Vagina (tissue), 2 donors: ENCODE measurements around the gene MYOC. TPM values are rescaled to one million over a fixed set of nuclear protein-coding genes. Genes with fewer than 3 reads are reported as not detected.
A peak's percentile ranks its signal among the peaks of the same experiment; 100 is the strongest.
"Not testable (repeated sequence)": the region's sequence is repeated elsewhere in the genome, so short reads cannot be mapped to it uniquely, and the experiment has no call there.

Experiments used
- DNase-seq, 2 donors: peaks; one replicate each; pipeline ENCODE4 v3.0.0-alpha.2; 2017; ENCODE audit errors: extremely low spot score in 2 of 2
- H3K27ac ChIP-seq: fragments of 200-600 bp; sonication (generic); one replicate; pipeline ENCODE4 v1.5.1; 2019
- H3K27me3 ChIP-seq: fragments of 200-600 bp; sonication (generic); one replicate; pipeline ENCODE4 v1.5.1; 2019
- H3K36me3 ChIP-seq, 2 donors: fragments of 200-600 bp; sonication (generic); one replicate each; pipeline ENCODE4 v1.5.1; 2017 to 2019
- H3K4me1 ChIP-seq: fragments of 200-600 bp; sonication (generic); one replicate; pipeline ENCODE4 v1.5.1; 2019
- H3K4me3 ChIP-seq, 2 donors: fragments of 200-600 bp; sonication (generic); 1 replicate in 1 of 2; 2 replicates in 1 of 2; pipeline ENCODE4 v1.5.1; 2016 to 2019
- H3K9me3 ChIP-seq: fragments of 200-600 bp; sonication (generic); one replicate; pipeline ENCODE4 v1.5.1; 2019
- POLR2A ChIP-seq, 2 donors: fragments of 450-650 bp; IDR thresholded peaks; one replicate each; pipeline ENCODE4 v1.6.1; 2017; ENCODE audit warnings: antibody characterized with exemption in 2 of 2, mild to moderate bottlenecking in 2 of 2, moderate library complexity in 2 of 2
- POLR2AphosphoS5 ChIP-seq, 2 donors: sonication (generic); formaldehyde crosslinking; IDR thresholded peaks; one replicate each; pipeline ENCODE4 v1.9.0; 2017; ENCODE audit warnings: antibody characterized with exemption in 2 of 2, mild to moderate bottlenecking in 2 of 2, low read depth in 1 of 2; ENCODE audit not compliant: insufficient read depth in 1 of 2
- intact Hi-C: fragments of 100-400 bp; cut with DNase I; formaldehyde crosslinking; loops from one replicate; pipeline ENCODE4 v1.15.1; 2023
- total RNA-seq: library from RNA; depleted of rRNA; stranded (reverse); fragments of >200 nt; gene quantifications from one replicate; pipeline ENCODE4 v1.2.3, GENCODE V29; 2016
- TF ChIP-seq, protein P1 (sequence below), 3 experiments: fragments of 450-650 bp in 2 of 3; fragments of 200-600 bp in 1 of 3; sonication (generic) in 1 of 3; IDR thresholded peaks; one replicate each; pipeline ENCODE4 v1.5.1; 2017 to 2019; ENCODE audit warnings: antibody characterized with exemption in 3 of 3, mild to moderate bottlenecking in 2 of 3, moderate library complexity in 2 of 3

Gene MYOC
- total RNA-seq, 1 donor from 2014 or later, result 19.4 TPM

DNA sequence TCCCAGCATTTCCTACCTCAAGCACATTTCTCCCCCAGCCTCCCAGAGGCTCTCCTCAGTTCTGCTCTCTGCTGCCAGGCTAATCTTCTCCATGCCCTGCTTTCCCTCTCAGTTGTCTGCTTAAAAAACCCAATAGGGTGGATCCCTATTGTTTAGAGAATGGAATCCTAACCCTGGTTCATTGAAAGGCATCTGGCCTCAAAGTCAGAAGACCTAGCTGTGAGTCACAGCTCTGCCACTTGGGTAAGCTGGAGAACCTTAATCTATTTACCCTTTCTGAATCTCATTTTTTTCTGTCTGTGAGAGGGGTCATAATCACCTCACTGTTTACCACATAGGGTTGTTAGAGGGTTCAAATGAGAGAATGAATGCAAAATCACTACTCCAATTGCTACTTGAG, 12.5 kb upstream of the MYOC start:
- Histone ChIP-seq H3K4me3 (no peak overlapping the region), H3K9me3 (no peaks in the 10 kb centered on the region), H3K36me3 (no peaks in the 10 kb centered on the region), H3K4me1 (no peaks in the 10 kb centered on the region), H3K27ac (no peak overlapping the region), H3K27me3 (no peaks in the 10 kb centered on the region)
- TF ChIP-seq POLR2AphosphoS5 (IDR thresholded peaks at IDR 0.05; ENCODE audit: insufficient read depth in 1 of 2, low read depth in 1 of 2), result no peak
- TF ChIP-seq POLR2A (IDR thresholded peaks at IDR 0.05), result no peak
- TF ChIP-seq, protein P1, sequence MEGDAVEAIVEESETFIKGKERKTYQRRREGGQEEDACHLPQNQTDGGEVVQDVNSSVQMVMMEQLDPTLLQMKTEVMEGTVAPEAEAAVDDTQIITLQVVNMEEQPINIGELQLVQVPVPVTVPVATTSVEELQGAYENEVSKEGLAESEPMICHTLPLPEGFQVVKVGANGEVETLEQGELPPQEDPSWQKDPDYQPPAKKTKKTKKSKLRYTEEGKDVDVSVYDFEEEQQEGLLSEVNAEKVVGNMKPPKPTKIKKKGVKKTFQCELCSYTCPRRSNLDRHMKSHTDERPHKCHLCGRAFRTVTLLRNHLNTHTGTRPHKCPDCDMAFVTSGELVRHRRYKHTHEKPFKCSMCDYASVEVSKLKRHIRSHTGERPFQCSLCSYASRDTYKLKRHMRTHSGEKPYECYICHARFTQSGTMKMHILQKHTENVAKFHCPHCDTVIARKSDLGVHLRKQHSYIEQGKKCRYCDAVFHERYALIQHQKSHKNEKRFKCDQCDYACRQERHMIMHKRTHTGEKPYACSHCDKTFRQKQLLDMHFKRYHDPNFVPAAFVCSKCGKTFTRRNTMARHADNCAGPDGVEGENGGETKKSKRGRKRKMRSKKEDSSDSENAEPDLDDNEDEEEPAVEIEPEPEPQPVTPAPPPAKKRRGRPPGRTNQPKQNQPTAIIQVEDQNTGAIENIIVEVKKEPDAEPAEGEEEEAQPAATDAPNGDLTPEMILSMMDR (IDR thresholded peaks at IDR 0.05), result no peak
- no peak for DNase-seq
- intact Hi-C loops, result no loop called here

DNA sequence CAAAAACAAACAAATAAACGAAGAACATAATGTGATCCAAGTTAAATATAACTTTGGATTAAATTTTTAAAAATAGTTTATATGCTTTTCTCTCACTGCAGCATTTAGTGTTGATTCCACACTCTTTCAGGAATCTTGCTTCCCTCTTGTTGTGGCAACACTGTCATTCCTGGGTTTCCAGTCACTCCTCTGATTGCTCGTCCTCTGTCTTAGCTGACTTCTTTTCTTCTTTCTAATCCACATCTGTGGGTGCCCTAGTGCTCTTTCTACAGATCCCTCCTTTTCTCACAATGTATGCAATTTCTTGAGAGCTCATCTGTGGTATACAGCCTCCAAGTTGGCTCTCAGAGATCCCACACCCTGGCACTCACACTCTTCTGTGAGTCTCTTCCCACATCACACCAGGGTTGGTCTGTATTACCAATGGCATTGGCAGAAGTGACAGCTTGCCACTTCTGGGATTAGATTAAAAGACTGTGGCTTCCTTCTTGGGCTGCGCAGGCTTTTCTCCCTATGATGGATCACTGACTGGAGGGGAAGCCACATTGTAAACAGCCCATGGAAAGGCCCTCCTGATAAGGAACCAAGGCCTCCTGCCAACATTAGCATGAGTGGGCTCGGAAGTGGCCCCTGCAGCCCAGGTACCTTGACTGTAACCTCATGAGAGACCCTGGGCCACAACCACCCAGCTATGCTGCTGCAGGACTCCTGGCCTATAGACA, 11.5 kb upstream of the MYOC start:
- peak overlapping the region; percentile 51 for H3K27ac ChIP-seq
- intact Hi-C loops, result no loop called here

DNA sequence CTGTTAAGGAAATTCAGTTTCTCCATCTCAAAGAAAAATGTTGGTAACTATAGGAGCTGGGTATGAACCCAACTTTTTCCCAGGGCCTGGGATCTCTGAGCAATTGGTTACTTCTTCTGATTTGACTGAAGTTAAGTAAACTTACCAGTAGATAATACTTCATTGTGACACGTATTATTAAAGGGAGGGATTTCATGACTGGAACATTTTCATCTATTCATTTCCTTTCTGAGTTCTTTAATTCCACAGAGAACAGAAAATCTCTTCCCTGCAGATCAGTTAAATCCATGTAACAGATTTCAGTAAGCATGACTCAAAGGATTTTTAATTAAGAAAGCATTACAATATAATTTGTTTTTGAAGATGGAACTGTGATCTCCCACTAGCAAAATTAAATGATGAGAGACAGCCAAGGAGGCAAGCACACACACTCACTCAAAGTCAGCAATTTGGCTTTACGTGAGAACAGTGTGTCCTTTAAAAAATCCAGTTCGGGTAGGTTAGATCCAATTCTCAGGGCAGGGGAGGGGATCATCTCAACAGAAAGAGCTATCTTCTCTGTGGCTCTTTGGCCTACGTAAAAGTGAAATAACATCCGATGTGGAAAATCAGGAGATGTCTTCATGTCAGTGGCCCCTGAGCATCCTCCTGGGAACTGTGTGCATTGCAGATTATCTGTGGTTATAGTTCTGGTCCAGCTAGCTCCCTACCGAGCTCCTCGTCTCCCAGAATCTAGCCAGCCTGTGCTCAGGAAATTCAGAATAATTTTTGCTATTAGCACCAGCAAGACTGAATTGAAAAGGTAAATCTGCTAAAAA, 10.8 kb upstream of the MYOC start:
- Histone ChIP-seq H3K4me1 (no peaks in the 10 kb centered on the region), H3K36me3 (no peaks in the 10 kb centered on the region), H3K27me3 (no peaks in the 10 kb centered on the region), H3K27ac (peak overlapping the region; percentile 51), H3K9me3 (no peaks in the 10 kb centered on the region), H3K4me3 (no peak overlapping the region)
- DNase-seq, result no peak
- intact Hi-C loops, result no loop called here
- TF ChIP-seq POLR2AphosphoS5 (IDR thresholded peaks at IDR 0.05; ENCODE audit: insufficient read depth in 1 of 2, low read depth in 1 of 2) (peak in 1 of 2 donors; percentile 46), POLR2A (IDR thresholded peaks at IDR 0.05) (no peak)
- TF ChIP-seq, protein P1 (IDR thresholded peaks at IDR 0.05), result no peak

More for the DNA sequence above, 11.5 kb upstream of the MYOC start:
- H3K36me3 ChIP-seq, result no peaks in the 10 kb centered on the region
- H3K4me1 ChIP-seq, result no peaks in the 10 kb centered on the region
- DNase-seq, result no peak
- H3K4me3 ChIP-seq, result no peak overlapping the region
- TF ChIP-seq POLR2A (IDR thresholded peaks at IDR 0.05) (no peak), POLR2AphosphoS5 (IDR thresholded peaks at IDR 0.05; ENCODE audit: insufficient read depth in 1 of 2, low read depth in 1 of 2) (no peak)
- TF ChIP-seq, protein P1 (IDR thresholded peaks at IDR 0.05), result no peak
- H3K9me3 ChIP-seq, result no peaks in the 10 kb centered on the region
- H3K27me3 ChIP-seq, result no peaks in the 10 kb centered on the region

DNA sequence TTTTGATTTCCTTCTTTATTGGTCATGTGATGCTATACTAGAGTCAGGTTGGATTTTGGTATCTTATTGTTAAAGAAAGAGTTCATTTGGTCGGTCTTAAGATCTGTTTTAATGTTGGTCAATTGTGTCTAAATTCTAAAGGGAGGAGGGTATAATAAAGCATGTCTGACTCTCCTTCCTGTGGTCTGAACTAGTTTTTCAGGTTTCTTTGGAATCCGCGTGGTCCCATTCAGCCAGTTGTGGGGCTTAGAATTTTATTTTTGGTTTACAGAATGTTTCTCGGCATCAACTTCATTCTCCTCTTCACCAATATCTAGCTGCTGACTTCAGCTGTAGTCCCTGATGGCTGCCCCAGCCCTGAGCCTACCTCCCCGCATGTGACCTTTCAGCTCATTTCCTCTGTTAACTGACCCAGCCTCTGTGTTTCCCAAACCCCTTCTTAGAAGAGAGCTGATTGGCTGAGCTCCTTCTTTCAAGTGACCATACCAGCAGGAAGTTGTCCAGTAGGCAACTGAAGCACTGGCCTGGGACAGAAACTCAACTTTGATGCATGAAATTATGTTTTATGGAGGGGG, 8.7 kb upstream of the MYOC start:
- no peak overlapping the region for H3K4me3 ChIP-seq
- intact Hi-C loops, result no loop called here
- H3K27ac ChIP-seq, result no peak overlapping the region
- no peak for DNase-seq
- no peak for TF ChIP-seq POLR2AphosphoS5 (IDR thresholded peaks at IDR 0.05; ENCODE audit: insufficient read depth in 1 of 2, low read depth in 1 of 2)
- TF ChIP-seq, protein P1 (IDR thresholded peaks at IDR 0.05), result no peak
- TF ChIP-seq POLR2A (IDR thresholded peaks at IDR 0.05), result no peak
- no peaks in the 10 kb centered on the region for H3K36me3 ChIP-seq
- H3K4me1 ChIP-seq, result peaks cover 3% of the 10 kb centered on the region
- no peaks in the 10 kb centered on the region for H3K9me3 ChIP-seq
- H3K27me3 ChIP-seq, result no peaks in the 10 kb centered on the region

DNA sequence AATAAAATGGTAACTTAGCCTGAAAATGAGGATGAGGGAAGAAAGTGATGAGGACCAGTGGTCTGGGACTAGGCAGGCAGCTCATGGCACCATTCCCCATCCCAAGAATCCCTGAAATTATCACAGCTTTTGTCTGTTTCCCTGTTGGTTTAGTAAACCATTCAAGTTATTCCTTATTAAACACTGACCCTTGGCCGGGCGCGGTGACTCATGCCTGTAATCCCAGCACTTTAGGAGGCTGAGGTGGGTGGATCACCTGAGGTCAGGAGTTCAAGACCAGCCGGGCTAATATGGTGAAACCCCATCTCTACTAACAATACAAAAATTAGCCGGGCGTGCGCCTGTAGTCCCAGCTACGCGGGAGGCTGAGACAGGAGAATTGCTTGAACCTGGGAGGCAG, 3.7 kb upstream of the MYOC start:
- H3K9me3 ChIP-seq, H3K27me3 ChIP-seq, intact Hi-C loops, DNase-seq, H3K4me3 ChIP-seq, H3K36me3 ChIP-seq: not testable (repeated sequence)
- Histone ChIP-seq H3K4me1 (peaks cover 32% of the 10 kb centered on the region), H3K27ac (peak overlapping the region; percentile 89)
